GM12872 (cell line): ENCODE results near the gene SEMA3D.

Experiments
- CTCF ChIP-seq: IDR thresholded peaks from 3 replicates; pipeline ENCODE4 v1.5.1; 2011; ENCODE audit warnings: low read depth, mild to moderate bottlenecking, low read length, moderate library complexity; ENCODE audit not compliant: insufficient read depth

Gene SEMA3D

GRCh38 chr7:85060696-85061095, 126.2 kb downstream of the SEMA3D start:
- TF ChIP-seq CTCF: no peak

- TF ChIP-seq CTCF: no peak
Measured at GRCh38 chr7:85055906-85056305, 130.9 kb downstream of the SEMA3D start.

GRCh38 chr7:85055196-85055595, 131.7 kb downstream of the SEMA3D start:
- no peak for TF ChIP-seq CTCF

- TF ChIP-seq CTCF: no peak
Measured at GRCh38 chr7:85054306-85054705, 132.6 kb downstream of the SEMA3D start.

GRCh38 chr7:85052894-85053293, 134.0 kb downstream of the SEMA3D start:
- no peak for TF ChIP-seq CTCF

- TF ChIP-seq CTCF: no peak
Measured at GRCh38 chr7:85052056-85052737, 134.7 kb downstream of the SEMA3D start.

GRCh38 chr7:85046534-85046933, 140.3 kb downstream of the SEMA3D start:
- no peak for TF ChIP-seq CTCF
